ENCODE results near the gene NAT9. TPM values are rescaled to one million over a fixed set of nuclear protein-coding genes. Genes with fewer than 3 reads are reported as not detected.
A peak's percentile ranks its signal among the peaks of the same experiment; 100 is the strongest.

Gene NAT9
- total and polyA plus RNA-seq, 4 donors = 27.1 to 47.4 (median 36.6) TPM

GRCh38 chr17:74748279-74748528, 27.9 kb downstream of the NAT9 start:
- ATAC-seq (ENCODE audit: insufficient read depth, low FRiP score) (no peak), DNase-seq (no peak)
- no peak for TF ChIP-seq CTCF (IDR thresholded peaks at IDR 0.05; ENCODE audit: control extremely low read depth, extremely low read depth)
- Histone ChIP-seq H3K27me3 (ENCODE audit: control insufficient read depth in 3 of 3, insufficient read depth in 3 of 3, low read length in 2 of 3) (no peaks in the 10 kb centered on the region), H3K4me1 (ENCODE audit: control insufficient read depth in 5 of 5, insufficient read depth in 5 of 5, low read length in 5 of 5) (peaks cover 0 to 56% (median 27%) of the 10 kb centered on the region in 5 donors), H3K9me3 (ENCODE audit: control insufficient read depth in 4 of 4, insufficient read depth in 3 of 4, low read length in 3 of 4) (no peaks in the 10 kb centered on the region), H3K4me3 (no peak overlapping the region), H3K36me3 (ENCODE audit: control insufficient read depth in 4 of 4, insufficient read depth in 4 of 4, low read length in 4 of 4) (no peaks in the 10 kb centered on the region), H3K27ac (ENCODE audit: low read depth in 1 of 2, low read length in 1 of 2) (peak overlapping the region; percentile 56 to 75), H3K9ac (ENCODE audit: insufficient read depth in 1 of 2, low read length in 2 of 2) (no peak overlapping the region)
- 0 to 1% methylated on average over 34 of the region's 34 CpGs for WGBS, 2 donors

- DNase-seq = peak in 1 of 3 donors; percentile 43
- no peak overlapping the region for H3K9ac ChIP-seq (ENCODE audit: insufficient read depth in 1 of 2, low read length in 2 of 2)
Observed at GRCh38 chr17:74746922-74747321, 29.2 kb downstream of the NAT9 start.

GRCh38 chr17:74746376-74746775, 29.8 kb downstream of the NAT9 start:
- DNase-seq (no peak), ATAC-seq (ENCODE audit: insufficient read depth, low FRiP score) (no peak)
- TF ChIP-seq CTCF (IDR thresholded peaks at IDR 0.05; ENCODE audit: control extremely low read depth, extremely low read depth) = no peak
- 60 to 74% methylated on average over 5 of the region's 5 CpGs for WGBS, 2 donors
- Histone ChIP-seq H3K9ac (ENCODE audit: insufficient read depth in 1 of 2, low read length in 2 of 2) (no peak overlapping the region), H3K4me3 (no peak overlapping the region), H3K4me1 (ENCODE audit: control insufficient read depth in 5 of 5, insufficient read depth in 5 of 5, low read length in 5 of 5) (peaks cover 0 to 54% (median 28%) of the 10 kb centered on the region in 5 donors), H3K27ac (ENCODE audit: low read depth in 1 of 2, low read length in 1 of 2) (peak overlapping the region in 1 of 2 donors; percentile 64), H3K9me3 (ENCODE audit: control insufficient read depth in 4 of 4, insufficient read depth in 3 of 4, low read length in 3 of 4) (no peaks in the 10 kb centered on the region), H3K27me3 (ENCODE audit: control insufficient read depth in 3 of 3, insufficient read depth in 3 of 3, low read length in 2 of 3) (peaks cover 0 to 3% (median 0%) of the 10 kb centered on the region in 3 donors), H3K36me3 (ENCODE audit: control insufficient read depth in 4 of 4, insufficient read depth in 4 of 4, low read length in 4 of 4) (no peaks in the 10 kb centered on the region)

More at GRCh38 chr17:74746922-74747321, 29.2 kb downstream of the NAT9 start:
- H3K9me3 ChIP-seq (ENCODE audit: control insufficient read depth in 4 of 4, insufficient read depth in 3 of 4, low read length in 3 of 4) = no peaks in the 10 kb centered on the region
- WGBS, 2 donors = 16 to 17% methylated on average over 6 of the region's 6 CpGs
- H3K27ac ChIP-seq (ENCODE audit: low read depth in 1 of 2, low read length in 1 of 2) = peak overlapping the region in 1 of 2 donors; percentile 64
- no peak for ATAC-seq (ENCODE audit: insufficient read depth, low FRiP score)
- peaks cover 0 to 55% (median 30%) of the 10 kb centered on the region in 5 donors for H3K4me1 ChIP-seq (ENCODE audit: control insufficient read depth in 5 of 5, insufficient read depth in 5 of 5, low read length in 5 of 5)
- H3K4me3 ChIP-seq = no peak overlapping the region
- no peak for TF ChIP-seq CTCF (IDR thresholded peaks at IDR 0.05; ENCODE audit: control extremely low read depth, extremely low read depth)
- H3K27me3 ChIP-seq (ENCODE audit: control insufficient read depth in 3 of 3, insufficient read depth in 3 of 3, low read length in 2 of 3) = no peaks in the 10 kb centered on the region
- H3K36me3 ChIP-seq (ENCODE audit: control insufficient read depth in 4 of 4, insufficient read depth in 4 of 4, low read length in 4 of 4) = no peaks in the 10 kb centered on the region

DNA sequence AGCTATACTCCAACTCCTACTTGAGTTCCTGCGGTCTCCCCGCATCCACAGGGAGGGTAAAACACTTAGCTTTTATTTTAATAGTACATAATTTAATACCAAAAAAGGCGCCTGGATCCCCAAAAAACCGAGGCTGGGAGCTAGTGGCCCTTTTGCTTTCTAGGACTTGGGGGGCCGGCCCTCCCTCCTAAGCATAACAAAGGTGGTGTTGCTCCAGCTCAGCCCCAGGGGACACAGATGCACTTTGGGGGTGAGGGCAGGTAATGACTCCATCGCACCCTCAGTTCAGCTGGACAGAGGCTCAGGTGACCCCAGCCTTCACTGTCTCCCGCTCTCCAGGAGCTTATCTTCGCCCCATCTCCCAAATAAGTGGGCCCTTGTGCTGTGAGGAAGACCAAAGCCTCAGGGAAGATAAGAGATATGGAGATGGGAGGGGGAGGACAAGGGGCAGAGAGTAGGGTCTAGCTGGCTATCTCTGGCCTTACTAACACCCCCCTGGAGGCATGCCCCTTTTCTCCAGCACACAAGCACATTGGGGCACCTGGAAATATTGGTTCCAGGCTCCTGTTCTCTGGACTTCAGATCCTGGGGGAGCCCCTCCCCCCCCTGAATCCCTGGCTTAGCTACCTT, 30.5 kb downstream of the NAT9 start:
- no peak overlapping the region for H3K4me3 ChIP-seq
- H3K4me1 ChIP-seq (ENCODE audit: control insufficient read depth in 5 of 5, insufficient read depth in 5 of 5, low read length in 5 of 5) = peaks cover 0 to 47% (median 27%) of the 10 kb centered on the region in 5 donors
- 88 to 96% methylated on average over 8 of the region's 8 CpGs for WGBS, 2 donors
- peaks cover 0 to 3% (median 0%) of the 10 kb centered on the region in 3 donors for H3K27me3 ChIP-seq (ENCODE audit: control insufficient read depth in 3 of 3, insufficient read depth in 3 of 3, low read length in 2 of 3)
- no peak for TF ChIP-seq CTCF (IDR thresholded peaks at IDR 0.05; ENCODE audit: control extremely low read depth, extremely low read depth)
- ATAC-seq (ENCODE audit: insufficient read depth, low FRiP score) (no peak), DNase-seq (no peak)
- no peaks in the 10 kb centered on the region for H3K9me3 ChIP-seq (ENCODE audit: control insufficient read depth in 4 of 4, insufficient read depth in 3 of 4, low read length in 3 of 4)
- H3K36me3 ChIP-seq (ENCODE audit: control insufficient read depth in 4 of 4, insufficient read depth in 4 of 4, low read length in 4 of 4) = no peaks in the 10 kb centered on the region
- no peak overlapping the region for H3K9ac ChIP-seq (ENCODE audit: insufficient read depth in 1 of 2, low read length in 2 of 2)
- peak overlapping the region in 1 of 2 donors; percentile 48 for H3K27ac ChIP-seq (ENCODE audit: low read depth in 1 of 2, low read length in 1 of 2)
